DMS 273 treated with DMSO at 0.1 percent for 48 hours (cell line): ENCODE results near the gene APOBEC4.

ENCODE experiments used
- DNase-seq: peaks from one replicate; lab custom pipeline; 2025; lab: John Stamatoyannopoulos, UW

Gene APOBEC4

GRCh38 chr1:183674886-183675285 is 21.8 kb upstream of the APOBEC4 start:
- DNase-seq: no peak

- no peak for DNase-seq
Measured at GRCh38 chr1:183674339-183674738, 21.2 kb upstream of the APOBEC4 start.

- DNase-seq: no peak
Measured at GRCh38 chr1:183673605-183674323, 20.6 kb upstream of the APOBEC4 start.

GRCh38 chr1:183670169-183670568 is 17.1 kb upstream of the APOBEC4 start:
- DNase-seq: no peak

GRCh38 chr1:183656355-183656754 is 3.2 kb upstream of the APOBEC4 start:
- DNase-seq: no peak

- DNase-seq: peak; percentile 80
Measured at GRCh38 chr1:183655562-183656075, 2.5 kb upstream of the APOBEC4 start.

- DNase-seq: no peak
Measured at GRCh38 chr1:183654706-183655105, 1.6 kb upstream of the APOBEC4 start.

GRCh38 chr1:183653876-183654451 is 848 bp upstream of the APOBEC4 start:
- DNase-seq: no peak

GRCh38 chr1:183653462-183653794 is 312 bp upstream of the APOBEC4 start:
- no peak for DNase-seq

GRCh38 chr1:183652107-183652506 is 1.0 kb downstream of the APOBEC4 start:
- DNase-seq: no peak

- DNase-seq: no peak
Measured at GRCh38 chr1:183651612-183652011, 1.5 kb downstream of the APOBEC4 start.

GRCh38 chr1:183648042-183648441 is 5.1 kb downstream of the APOBEC4 start:
- DNase-seq: no peak

GRCh38 chr1:183646776-183647175 is 6.3 kb downstream of the APOBEC4 start:
- no peak for DNase-seq

- DNase-seq: no peak
Measured at GRCh38 chr1:183645531-183645930, 7.6 kb downstream of the APOBEC4 start.

- DNase-seq: no peak
Measured at GRCh38 chr1:183642166-183642565, 10.9 kb downstream of the APOBEC4 start.

GRCh38 chr1:183640193-183640592 is 12.9 kb downstream of the APOBEC4 start:
- DNase-seq: no peak

GRCh38 chr1:183638649-183639387 is 14.3 kb downstream of the APOBEC4 start:
- DNase-seq: no peak

GRCh38 chr1:183636783-183637182 is 16.3 kb downstream of the APOBEC4 start:
- DNase-seq: no peak

GRCh38 chr1:183636334-183636682 is 16.8 kb downstream of the APOBEC4 start:
- DNase-seq: no peak

GRCh38 chr1:183635606-183636333 is 17.3 kb downstream of the APOBEC4 start, which contains the start of gene ARPC5:
TSS of gene ARPC5 (minus strand) at chr1:183635783. CDS start at chr1:183635659, 124 bp downstream.
- DNase-seq: peak; percentile 94

GRCh38 chr1:183635099-183635605 is 18.0 kb downstream of the APOBEC4 start:
- DNase-seq: no peak

- DNase-seq: no peak
Measured at GRCh38 chr1:183634429-183635065, 18.6 kb downstream of the APOBEC4 start.
